CD4-positive, alpha-beta T cell treated with Interleukin-6 for 4 hours (primary cell): ENCODE results near the gene GAB1.

Source experiments
- DNase-seq: peaks from one replicate; pipeline ENCODE4 v3.0.0-alpha.2; 2020; ENCODE audit warnings: mixed read lengths

Gene GAB1

DNA sequence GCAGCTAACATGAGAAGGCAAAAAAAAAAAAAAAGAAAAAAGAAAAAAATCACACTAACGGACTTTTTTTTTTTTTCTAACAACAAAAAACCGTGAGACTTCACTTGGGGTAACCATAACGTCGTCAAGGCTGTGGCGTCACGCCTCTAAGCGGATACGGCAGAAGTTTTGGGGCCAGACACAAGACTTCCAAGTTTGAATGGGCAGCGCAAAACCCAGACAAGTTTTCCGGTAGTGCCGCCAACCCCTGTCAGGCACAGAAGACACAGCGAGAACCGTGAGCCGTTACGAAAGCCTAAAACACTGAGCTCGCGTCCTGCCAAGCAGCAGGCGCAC is 176.3 kb downstream of the GAB1 start:
- DNase-seq = no peak

DNA sequence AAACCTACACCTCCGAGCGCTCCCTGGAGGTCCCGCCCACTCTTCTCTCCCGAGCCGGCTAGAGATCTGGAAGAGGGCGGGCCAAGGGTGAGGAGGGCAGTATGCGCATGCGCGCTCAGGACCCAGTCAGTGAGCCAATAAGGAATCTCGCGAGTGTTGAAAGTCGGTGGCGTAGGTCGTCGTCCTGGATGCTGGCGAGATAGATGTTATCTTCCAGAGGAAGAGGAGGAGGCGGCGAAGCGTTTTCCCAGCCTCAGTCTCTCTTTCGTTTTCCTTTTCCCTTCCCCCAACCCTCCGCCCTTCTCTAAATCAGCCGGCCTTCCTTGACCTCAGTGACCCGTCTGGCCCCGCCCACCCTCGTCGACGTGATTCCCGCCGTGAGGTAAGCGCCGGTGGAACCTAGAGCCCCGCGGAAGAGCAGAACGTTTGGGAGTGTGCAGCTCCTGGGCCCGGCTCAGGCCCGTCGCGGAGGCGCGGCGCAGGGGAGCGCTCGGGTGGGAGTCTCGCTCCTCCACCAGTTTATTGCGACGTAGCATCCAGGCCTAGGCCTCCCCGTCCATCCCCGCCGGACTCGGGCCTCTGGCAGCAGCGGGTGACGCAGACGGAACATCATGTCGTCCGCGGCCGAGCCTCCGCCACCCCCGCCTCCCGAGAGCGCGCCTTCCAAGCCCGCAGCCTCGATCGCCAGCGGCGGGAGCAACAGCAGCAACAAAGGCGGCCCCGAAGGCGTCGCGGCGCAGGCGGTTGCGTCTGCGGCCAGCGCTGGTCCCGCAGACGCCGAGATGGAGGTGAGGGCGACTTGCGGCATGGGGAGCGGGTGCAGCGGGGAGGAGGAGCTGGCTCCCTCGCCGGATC is 176.9 kb downstream of the GAB1 start, which contains the start of gene SMARCA5:
Gene SMARCA5, plus strand, starts transcription at position 389 of the 855 bp plus-strand sequence. Its CDS starts 223 bp downstream, at position 612.
- peak; percentile 97 for DNase-seq

GRCh38 chr4:143514169-143514495 is 177.5 kb downstream of the GAB1 start:
- DNase-seq = no peak

- peak; percentile 3 for DNase-seq
These were observed 177.8 kb downstream of the GAB1 start for GRCh38 chr4:143514497-143514896.

GRCh38 chr4:143514901-143515300 is 178.2 kb downstream of the GAB1 start:
- no peak for DNase-seq

GRCh38 chr4:143515905-143516304 is 179.2 kb downstream of the GAB1 start:
- DNase-seq = no peak

DNA sequence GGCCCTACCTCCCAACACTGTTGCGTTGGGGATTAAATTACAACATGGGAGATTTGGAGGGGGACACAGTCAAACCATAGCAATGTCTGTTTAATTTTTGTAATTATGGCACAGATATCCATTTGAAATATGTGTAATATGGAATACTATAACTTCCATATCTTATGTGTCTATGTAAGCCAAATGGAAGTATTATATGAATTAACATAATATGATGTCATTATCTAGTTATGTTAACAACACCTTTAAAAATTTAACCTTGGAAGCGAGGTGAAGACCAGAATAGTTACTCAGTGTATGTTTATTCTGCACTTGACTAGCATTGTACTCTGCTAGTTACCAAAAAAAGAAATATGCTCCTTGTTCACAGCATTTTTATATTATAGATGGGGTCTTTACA is 181.1 kb downstream of the GAB1 start:
- DNase-seq = no peak
